Neuron (in vitro differentiated cells): ENCODE data around the gene WRNIP1.

ENCODE experiments used
- H2AFZ ChIP-seq: one replicate; pipeline ENCODE4 v1.6.1; 2013; ENCODE audit warnings: low read depth, mild to moderate bottlenecking, inconsistent platforms, low read length, moderate library complexity
- H3K27me3 ChIP-seq: one replicate; pipeline ENCODE4 v1.6.1; 2013; ENCODE audit warnings: low read length; ENCODE audit not compliant: insufficient read depth
- H3K36me3 ChIP-seq: one replicate; pipeline ENCODE4 v1.6.1; 2013; ENCODE audit warnings: low read length; ENCODE audit not compliant: insufficient read depth
- H3K4me1 ChIP-seq: one replicate; pipeline ENCODE4 v1.6.1; 2013; ENCODE audit warnings: low read length; ENCODE audit not compliant: insufficient read depth
- H3K4me3 ChIP-seq: 2 replicates; pipeline ENCODE4 v1.5.1; 2013; ENCODE audit warnings: mild to moderate bottlenecking, low read length, moderate library complexity
- H3K9me3 ChIP-seq: one replicate; pipeline ENCODE4 v1.6.1; 2013; ENCODE audit warnings: low read length

The WRNIP1 gene

DNA sequence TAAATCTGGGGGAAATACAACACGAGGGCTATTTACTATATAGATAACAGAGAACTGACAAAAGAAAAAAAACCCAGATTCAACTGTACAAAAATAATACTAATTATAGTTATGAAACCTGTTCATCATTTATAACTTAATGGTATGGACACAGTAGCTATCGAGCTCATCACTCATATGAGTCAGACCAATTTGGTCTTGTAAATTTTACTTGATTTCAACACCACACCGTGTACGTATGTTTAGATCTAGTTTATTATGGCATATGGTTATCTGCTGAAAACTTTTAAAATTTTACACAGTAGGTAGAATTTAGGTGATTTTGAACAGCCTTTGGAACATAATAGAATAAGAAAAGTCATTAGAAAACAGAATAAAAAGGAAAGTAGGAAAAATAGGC is 19.9 kb upstream of the WRNIP1 start:
- H3K4me1 ChIP-seq: peaks cover 14% of the 10 kb centered on the region
- no peak overlapping the region for H2AFZ ChIP-seq
- no peaks in the 10 kb centered on the region for H3K27me3 ChIP-seq
- H3K4me3 ChIP-seq: no peak overlapping the region
- H3K9me3 ChIP-seq: no peaks in the 10 kb centered on the region
- H3K36me3 ChIP-seq: no peaks in the 10 kb centered on the region

DNA sequence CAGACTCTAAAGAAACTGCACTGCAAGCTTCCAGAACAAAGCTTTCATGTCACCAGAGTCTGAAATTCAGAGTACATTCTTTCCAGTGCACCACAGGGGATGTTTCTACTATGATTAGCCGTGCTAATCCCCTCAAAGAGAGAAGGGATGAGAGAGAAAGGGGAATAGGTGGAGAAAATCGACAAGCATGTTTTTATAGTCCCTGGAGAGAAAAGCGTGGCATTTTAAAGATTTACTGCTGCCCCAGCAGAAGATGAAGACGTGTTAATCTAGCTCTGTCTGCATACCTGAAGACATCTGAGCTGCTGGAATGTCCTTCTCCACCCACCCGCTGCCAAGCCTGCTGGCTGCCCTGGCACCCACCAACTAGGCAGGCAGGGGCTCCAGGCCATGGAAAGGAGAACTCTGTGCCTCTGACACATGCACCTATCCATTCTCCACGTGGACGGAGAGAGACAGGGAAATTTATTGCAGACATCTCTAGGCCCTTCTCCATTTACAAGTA is 18.6 kb upstream of the WRNIP1 start:
- no peaks in the 10 kb centered on the region for H3K36me3 ChIP-seq
- H3K9me3 ChIP-seq: no peaks in the 10 kb centered on the region
- H3K4me3 ChIP-seq: no peak overlapping the region
- no peaks in the 10 kb centered on the region for H3K27me3 ChIP-seq
- H3K4me1 ChIP-seq: peaks cover 14% of the 10 kb centered on the region
- H2AFZ ChIP-seq: no peak overlapping the region

DNA sequence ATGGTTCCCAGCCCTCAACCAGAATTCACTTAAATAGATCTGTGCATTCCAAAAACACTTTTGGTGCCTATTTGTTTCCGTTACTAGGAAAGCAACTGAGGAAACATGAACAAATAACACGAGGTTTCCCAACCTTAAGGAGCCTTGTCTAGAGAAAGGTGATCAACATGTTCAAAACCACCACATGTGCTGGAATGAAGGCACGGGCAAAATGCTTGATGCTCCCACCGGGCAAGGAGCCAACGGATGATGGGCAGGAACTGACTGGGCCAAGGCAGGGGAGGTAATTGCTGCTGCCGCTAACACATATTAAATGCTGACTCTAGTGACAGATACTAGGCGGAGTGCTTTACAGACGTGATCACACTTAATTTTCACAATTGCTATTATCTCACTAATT is 17.0 kb upstream of the WRNIP1 start:
- H3K4me3 ChIP-seq: no peak overlapping the region
- H3K27me3 ChIP-seq: no peaks in the 10 kb centered on the region
- H3K36me3 ChIP-seq: no peaks in the 10 kb centered on the region
- no peaks in the 10 kb centered on the region for H3K9me3 ChIP-seq
- H2AFZ ChIP-seq: no peak overlapping the region
- peaks cover 14% of the 10 kb centered on the region for H3K4me1 ChIP-seq

DNA sequence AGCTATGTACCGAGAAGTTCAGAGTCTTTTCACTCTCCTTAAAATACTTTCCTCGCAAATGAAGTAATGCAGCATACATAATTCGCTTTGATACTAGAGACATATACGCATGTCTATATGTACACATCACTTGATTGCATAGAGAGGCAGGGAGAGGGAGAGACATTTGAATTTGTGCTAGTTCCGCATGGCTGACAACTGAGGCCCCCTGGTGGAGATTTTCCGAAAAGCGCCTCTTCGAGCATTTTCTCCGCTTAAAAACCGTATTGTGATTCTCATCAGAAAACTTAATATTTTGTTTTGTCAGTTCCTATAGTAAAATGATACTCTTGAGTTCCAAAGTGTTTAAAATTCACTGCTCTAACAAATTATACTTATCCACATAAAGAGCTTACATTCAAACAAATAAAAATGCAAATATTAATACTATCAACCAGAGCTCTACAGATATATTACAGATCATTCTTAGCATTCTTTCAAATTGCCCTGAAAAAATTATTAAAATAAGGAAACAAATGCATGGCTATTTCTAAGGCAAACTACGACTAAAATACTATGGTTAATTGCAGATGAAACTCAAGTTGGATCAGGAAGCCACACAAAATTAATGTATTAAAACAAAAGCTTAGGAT is 15.1 kb upstream of the WRNIP1 start:
- Histone ChIP-seq H2AFZ (no peak overlapping the region), H3K9me3 (no peaks in the 10 kb centered on the region), H3K4me1 (peaks cover 14% of the 10 kb centered on the region), H3K36me3 (no peaks in the 10 kb centered on the region), H3K4me3 (no peak overlapping the region), H3K27me3 (no peaks in the 10 kb centered on the region)

DNA sequence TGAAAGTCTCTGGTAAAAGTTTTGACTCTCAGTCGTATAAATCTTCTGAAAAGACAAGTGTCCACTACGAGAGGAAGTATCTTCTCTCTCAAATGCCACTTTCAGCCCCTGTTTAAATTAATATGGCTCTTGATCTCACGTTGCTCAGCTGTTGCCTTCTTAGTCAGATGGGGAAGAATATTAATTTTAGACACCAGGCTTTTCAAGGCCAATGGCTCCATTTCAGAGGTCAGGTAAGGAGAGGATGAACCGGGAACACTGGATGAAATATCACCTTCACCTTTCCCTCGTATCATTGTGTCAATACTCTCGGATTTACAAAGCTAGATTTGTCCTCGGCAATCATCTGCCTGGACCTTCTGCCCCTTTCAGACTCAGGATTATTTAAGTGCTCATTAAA is 14.4 kb upstream of the WRNIP1 start, which contains the start of gene MYLK4:
Gene MYLK4, minus strand, starts transcription at position 91 of the 400 bp plus-strand sequence. CDS start 1,628 bp downstream, outside the sequence.
- Histone ChIP-seq H2AFZ (no peak within 1 kb of the TSS), H3K27me3 (no peaks in the 10 kb centered on the region), H3K4me1 (peaks cover 14% of the 10 kb centered on the region), H3K36me3 (no peaks in the 10 kb centered on the region), H3K4me3 (no peak within 1 kb of the TSS), H3K9me3 (no peaks in the 10 kb centered on the region)

DNA sequence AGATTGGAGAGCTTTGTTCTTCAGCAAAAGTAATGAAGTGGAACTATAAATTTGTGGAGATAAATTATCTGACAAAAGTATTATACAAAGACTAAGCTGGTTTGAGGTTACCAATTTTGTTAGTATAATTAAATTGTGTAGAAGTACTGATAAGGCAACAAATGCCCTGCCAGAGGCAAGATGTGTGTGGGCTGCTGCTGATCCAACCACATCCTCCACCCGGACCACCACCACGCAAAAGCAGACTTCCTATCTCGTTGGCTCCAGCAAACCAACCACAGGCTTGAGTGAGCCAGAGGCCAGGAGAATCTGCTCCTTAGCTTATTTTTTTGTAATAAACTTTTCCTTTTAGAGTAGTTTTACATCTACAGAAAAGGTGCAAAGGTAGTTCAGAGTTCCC is 13.3 kb upstream of the WRNIP1 start:
- Histone ChIP-seq H3K9me3 (no peaks in the 10 kb centered on the region), H2AFZ (no peak overlapping the region), H3K4me3 (no peak overlapping the region), H3K27me3 (no peaks in the 10 kb centered on the region), H3K36me3 (no peaks in the 10 kb centered on the region), H3K4me1 (peaks cover 9% of the 10 kb centered on the region)

DNA sequence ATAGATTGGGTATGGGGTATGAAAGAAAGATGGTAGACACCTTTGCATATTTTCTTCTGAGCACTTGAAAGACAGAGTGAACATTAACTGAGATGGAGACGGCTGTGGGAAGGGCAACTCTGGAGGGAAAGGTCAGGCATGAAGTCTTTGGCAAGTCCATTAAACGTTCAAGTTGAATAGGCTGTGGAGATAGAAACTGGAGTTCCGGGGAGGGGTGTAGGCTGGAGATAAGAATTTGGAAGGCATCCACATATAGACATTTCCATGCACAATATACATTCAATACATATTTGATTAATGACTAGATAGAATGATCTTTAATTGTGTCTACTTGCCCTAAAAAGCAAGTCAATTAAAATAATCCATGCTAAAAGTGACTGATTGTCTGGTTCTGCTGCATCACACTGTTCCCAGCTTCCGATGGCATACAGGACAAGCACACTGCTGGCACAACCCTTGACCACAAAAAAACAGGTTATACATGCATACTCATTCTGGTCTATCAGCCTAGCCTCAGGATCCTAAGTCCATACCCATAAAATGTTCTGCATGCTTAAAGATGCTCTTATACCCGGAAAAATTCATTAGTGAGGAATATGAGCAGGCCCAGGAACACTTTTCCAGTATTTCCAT is 12.6 kb upstream of the WRNIP1 start:
- no peaks in the 10 kb centered on the region for H3K36me3 ChIP-seq
- no peak overlapping the region for H3K4me3 ChIP-seq
- H2AFZ ChIP-seq: no peak overlapping the region
- no peaks in the 10 kb centered on the region for H3K9me3 ChIP-seq
- peaks cover 9% of the 10 kb centered on the region for H3K4me1 ChIP-seq
- H3K27me3 ChIP-seq: no peaks in the 10 kb centered on the region

DNA sequence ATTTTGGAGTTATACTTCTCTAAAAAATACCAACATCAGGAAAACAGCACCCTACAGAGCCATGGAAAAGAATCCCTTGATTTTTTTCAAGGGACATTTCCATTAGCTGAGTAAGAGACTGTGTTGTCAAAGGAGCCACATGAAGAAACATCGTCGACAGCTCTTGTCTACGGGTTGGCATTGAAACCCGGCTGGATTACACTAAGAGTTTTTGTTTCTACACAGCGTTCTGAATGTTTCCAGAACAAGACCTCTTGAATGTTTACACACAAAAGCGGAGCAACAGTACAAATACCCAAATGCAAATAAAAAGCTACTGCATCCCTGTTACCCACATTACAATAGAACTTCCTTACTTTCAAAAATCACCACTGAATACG is 12.1 kb upstream of the WRNIP1 start:
- Histone ChIP-seq H3K4me1 (peaks cover 9% of the 10 kb centered on the region), H2AFZ (no peak overlapping the region), H3K9me3 (no peaks in the 10 kb centered on the region), H3K4me3 (no peak overlapping the region), H3K36me3 (no peaks in the 10 kb centered on the region), H3K27me3 (no peaks in the 10 kb centered on the region)

DNA sequence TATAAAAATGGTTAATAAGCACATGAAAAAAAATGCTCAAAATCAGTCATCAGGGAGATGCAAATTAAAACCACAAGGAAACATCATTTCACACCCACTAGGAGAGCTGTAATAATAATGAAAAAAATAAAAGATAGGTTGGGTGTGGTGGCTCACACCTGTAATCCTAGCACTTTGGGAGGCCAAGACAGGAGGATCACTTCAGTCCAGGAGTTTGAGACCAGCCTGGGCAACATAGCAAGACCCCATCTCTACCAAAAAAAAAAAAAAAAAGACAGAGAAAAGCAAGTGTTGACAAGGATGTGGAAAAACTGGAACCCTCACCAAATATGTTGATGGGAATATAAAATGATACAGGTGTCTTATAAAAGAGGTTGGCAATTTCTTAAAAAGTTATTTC is 11.4 kb upstream of the WRNIP1 start:
- Histone ChIP-seq H3K9me3 (no peaks in the 10 kb centered on the region), H3K4me1 (peaks cover 9% of the 10 kb centered on the region), H3K36me3 (no peaks in the 10 kb centered on the region), H3K27me3 (no peaks in the 10 kb centered on the region), H2AFZ (no peak overlapping the region), H3K4me3 (no peak overlapping the region)

DNA sequence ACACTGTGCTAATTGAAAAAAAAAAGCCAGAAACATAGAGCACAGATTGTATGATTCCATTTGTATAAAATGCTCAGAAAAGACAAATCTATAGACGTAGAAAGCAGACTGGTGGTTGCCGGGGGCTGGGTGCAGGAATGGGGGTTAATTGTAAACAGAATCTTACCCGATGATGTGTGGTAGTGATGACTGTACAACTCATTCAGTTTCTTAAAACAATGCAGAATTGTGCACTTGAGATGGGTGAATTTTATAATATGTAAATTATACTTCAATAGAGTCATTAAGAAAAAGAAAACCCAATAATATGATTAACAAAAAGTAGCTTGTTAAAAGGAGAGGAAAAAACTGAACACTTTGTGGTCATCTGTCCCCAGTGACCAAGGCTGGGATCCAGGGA is 10.8 kb upstream of the WRNIP1 start:
- H3K9me3 ChIP-seq: no peaks in the 10 kb centered on the region
- H3K4me3 ChIP-seq: no peak overlapping the region
- no peaks in the 10 kb centered on the region for H3K27me3 ChIP-seq
- no peaks in the 10 kb centered on the region for H3K36me3 ChIP-seq
- H2AFZ ChIP-seq: no peak overlapping the region
- H3K4me1 ChIP-seq: peaks cover 5% of the 10 kb centered on the region

DNA sequence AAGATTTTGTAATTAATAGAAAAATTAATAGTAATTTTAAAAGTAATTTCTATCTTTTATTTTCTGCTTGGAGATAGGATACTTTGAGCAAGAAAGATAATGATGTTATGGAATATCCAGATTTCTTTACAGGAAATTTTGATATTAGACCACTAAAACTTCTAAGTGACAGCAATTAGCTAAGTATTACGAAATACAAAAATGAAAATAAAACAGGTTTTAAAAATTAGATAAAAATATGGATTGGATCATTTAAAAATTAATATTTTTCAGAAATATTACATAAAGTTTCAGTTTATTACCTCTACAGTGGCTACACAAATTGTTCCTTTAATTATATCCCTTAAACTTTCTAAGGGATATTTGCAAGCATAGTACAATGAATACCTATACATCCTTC is 10.3 kb upstream of the WRNIP1 start:
- Histone ChIP-seq H3K4me1 (no peaks in the 10 kb centered on the region), H3K27me3 (no peaks in the 10 kb centered on the region), H3K9me3 (no peaks in the 10 kb centered on the region), H3K36me3 (no peaks in the 10 kb centered on the region), H3K4me3 (no peak overlapping the region), H2AFZ (no peak overlapping the region)

DNA sequence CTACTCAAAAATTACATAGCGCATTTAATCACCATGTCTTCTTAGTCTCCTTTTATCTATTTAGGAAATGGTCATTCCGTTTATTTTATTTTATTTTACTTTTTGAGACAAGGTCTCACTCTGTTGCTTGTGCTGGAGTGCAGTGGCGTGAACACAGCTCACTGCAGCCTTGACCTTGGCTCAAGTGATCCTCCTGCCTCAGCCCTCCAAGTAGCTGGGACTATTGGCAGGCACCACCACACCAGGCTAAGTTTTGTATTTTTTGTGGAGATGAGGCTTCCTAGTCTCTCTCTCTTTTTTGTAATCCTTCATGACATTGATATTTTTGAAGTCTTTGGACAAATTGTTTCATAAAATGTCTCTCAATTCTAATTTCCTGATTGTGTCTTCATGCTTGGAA is 9.7 kb upstream of the WRNIP1 start:
- Histone ChIP-seq H3K36me3 (no peaks in the 10 kb centered on the region), H3K9me3 (no peaks in the 10 kb centered on the region), H3K4me1 (no peaks in the 10 kb centered on the region), H3K4me3 (no peak overlapping the region), H3K27me3 (no peaks in the 10 kb centered on the region), H2AFZ (no peak overlapping the region)

DNA sequence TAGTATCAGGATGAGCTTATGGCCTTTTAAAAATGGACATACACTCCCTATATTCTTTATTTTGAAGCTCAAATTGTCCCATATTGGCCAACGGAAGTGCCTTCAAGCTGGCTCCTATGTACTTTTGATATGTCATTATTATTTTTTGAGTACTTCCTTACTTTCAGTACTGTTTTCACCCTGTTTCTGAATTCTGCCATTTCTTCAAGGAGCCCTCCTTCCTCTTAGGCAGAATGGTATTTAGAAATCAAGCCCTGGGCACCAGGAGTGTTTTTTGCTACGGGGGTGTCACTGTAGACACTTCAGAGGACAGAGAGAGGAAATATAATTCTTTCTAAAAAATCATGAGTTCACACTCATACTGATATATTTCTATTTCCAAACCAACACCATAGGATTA is 9.0 kb upstream of the WRNIP1 start:
- no peaks in the 10 kb centered on the region for H3K36me3 ChIP-seq
- H3K4me1 ChIP-seq: no peaks in the 10 kb centered on the region
- H3K4me3 ChIP-seq: no peak overlapping the region
- H2AFZ ChIP-seq: no peak overlapping the region
- no peaks in the 10 kb centered on the region for H3K27me3 ChIP-seq
- H3K9me3 ChIP-seq: no peaks in the 10 kb centered on the region
